ENCODE data around the gene GALNT16.
A peak's percentile ranks its signal among the peaks of the same experiment; 100 is the strongest.

Gene GALNT16

GRCh38 chr14:69315301-69315700 is 55.3 kb downstream of the GALNT16 start:
- DNase-seq (ENCODE audit: low read depth), result peak; percentile 11
- TF ChIP-seq CTCF (conservative IDR thresholded peaks at IDR 0.05; ENCODE audit: control insufficient read depth, insufficient read depth, low read depth, low read length), result no peak
- H3K4me3 ChIP-seq (ENCODE audit: control insufficient read depth, low read depth, low read length), result no peak overlapping the region

GRCh38 chr14:69316449-69317101 is 56.6 kb downstream of the GALNT16 start:
- DNase-seq (ENCODE audit: low read depth), result no peak
- TF ChIP-seq CTCF (conservative IDR thresholded peaks at IDR 0.05; ENCODE audit: control insufficient read depth, insufficient read depth, low read depth, low read length), result peak; percentile 10
- H3K4me3 ChIP-seq (ENCODE audit: control insufficient read depth, low read depth, low read length), result no peak overlapping the region

GRCh38 chr14:69317102-69317755 is 57.3 kb downstream of the GALNT16 start:
- no peak for TF ChIP-seq CTCF (conservative IDR thresholded peaks at IDR 0.05; ENCODE audit: control insufficient read depth, insufficient read depth, low read depth, low read length)
- no peak overlapping the region for H3K4me3 ChIP-seq (ENCODE audit: control insufficient read depth, low read depth, low read length)
- DNase-seq (ENCODE audit: low read depth), result peak; percentile 99

GRCh38 chr14:69317780-69318179 is 57.8 kb downstream of the GALNT16 start:
- TF ChIP-seq CTCF (conservative IDR thresholded peaks at IDR 0.05; ENCODE audit: control insufficient read depth, insufficient read depth, low read depth, low read length), result no peak
- H3K4me3 ChIP-seq (ENCODE audit: control insufficient read depth, low read depth, low read length), result no peak overlapping the region
- peak; percentile 51 for DNase-seq (ENCODE audit: low read depth)

GRCh38 chr14:69318241-69318640 is 58.3 kb downstream of the GALNT16 start:
- no peak for DNase-seq (ENCODE audit: low read depth)
- TF ChIP-seq CTCF (conservative IDR thresholded peaks at IDR 0.05; ENCODE audit: control insufficient read depth, insufficient read depth, low read depth, low read length), result no peak
- no peak overlapping the region for H3K4me3 ChIP-seq (ENCODE audit: control insufficient read depth, low read depth, low read length)

GRCh38 chr14:69318901-69319475 is 59.0 kb downstream of the GALNT16 start:
- DNase-seq (ENCODE audit: low read depth), result no peak
- no peak overlapping the region for H3K4me3 ChIP-seq (ENCODE audit: control insufficient read depth, low read depth, low read length)
- TF ChIP-seq CTCF (conservative IDR thresholded peaks at IDR 0.05; ENCODE audit: control insufficient read depth, insufficient read depth, low read depth, low read length), result no peak
